H1 (cell line): ENCODE results near the gene OR51T1. TPM values are rescaled to one million over a fixed set of nuclear protein-coding genes. Genes with fewer than 3 reads are reported as not detected.

Source experiments
- CTCF ChIA-PET: fragments of 300-600 bp; sonication (Branson Sonifier 250); formaldehyde crosslinking; loops from one replicate; lab custom pipeline; 2021; ENCODE audit not compliant: partially characterized antibody; lab: Charles Lee
- POLR2A ChIA-PET: fragments of 300-600 bp; sonication (Branson Sonifier 250); formaldehyde crosslinking; loops from one replicate; lab custom pipeline; 2021; ENCODE audit warnings: inconsistent platforms; ENCODE audit not compliant: partially characterized antibody; lab: Charles Lee
- DNase-seq, 2 experiments: peaks; one replicate each; pipeline versions ENCODE4 v3.0.0 to v3.0.0-alpha.2; 2010 to 2022; ENCODE audit warnings: low spot score in 2 of 2, low read depth in 1 of 2, mixed read lengths in 1 of 2
- FAIRE-seq: peaks from 2 replicates; lab custom pipeline; 2011; peaks lifted over from hg19 to GRCh38; lab: Jason Lieb, UNC
- H2AFZ ChIP-seq: 2 replicates; pipeline ENCODE4 v1.8.1; 2012; ENCODE audit warnings: low read length, inconsistent platforms
- H2AK5ac ChIP-seq: 2 replicates; pipeline ENCODE4 v1.6.1; 2013; ENCODE audit warnings: low read depth, low read length
- H2BK120ac ChIP-seq: replicated peaks from 2 replicates; pipeline ENCODE3; 2013; ENCODE audit warnings: low read depth, low read length, inconsistent platforms
- H2BK12ac ChIP-seq: 2 replicates; pipeline ENCODE4 v1.6.1; 2013; ENCODE audit warnings: low read depth, low read length
- H2BK15ac ChIP-seq: 2 replicates; pipeline ENCODE4 v1.6.1; 2013; ENCODE audit warnings: low read length
- H2BK20ac ChIP-seq: 2 replicates; pipeline ENCODE4 v1.6.1; 2013; ENCODE audit warnings: low read length
- H2BK5ac ChIP-seq: 2 replicates; pipeline ENCODE4 v1.6.1; 2013; ENCODE audit warnings: low read depth, low read length
- H3K14ac ChIP-seq: 2 replicates; pipeline ENCODE4 v1.6.1; 2013; ENCODE audit warnings: inconsistent platforms; ENCODE audit not compliant: insufficient read length
- H3K18ac ChIP-seq: 2 replicates; pipeline ENCODE4 v1.6.1; 2013; ENCODE audit warnings: low read length; ENCODE audit errors: extremely low read depth
- H3K23ac ChIP-seq: 2 replicates; pipeline ENCODE4 v1.6.1; 2013; ENCODE audit warnings: inconsistent platforms; ENCODE audit not compliant: insufficient read length
- H3K23me2 ChIP-seq: 2 replicates; pipeline ENCODE4 v1.6.1; 2013; ENCODE audit warnings: low read depth, low read length
- H3K27ac ChIP-seq: 2 replicates; pipeline ENCODE4 v1.6.1; 2011; ENCODE audit warnings: low read depth, low read length, inconsistent platforms
- H3K27me3 ChIP-seq, 4 experiments: replicated peaks in 1 of 4; 1 replicate in 1 of 4; 2 replicates in 3 of 4; pipeline versions ENCODE4 v1.6.1 to v1.8.1; 2011 to 2013; ENCODE audit warnings: low read length in 3 of 4, mild to moderate bottlenecking in 3 of 4, inconsistent platforms in 2 of 4, mixed read lengths in 2 of 4, moderate library complexity in 1 of 4; ENCODE audit not compliant: control insufficient read depth in 3 of 4, insufficient read depth in 3 of 4; ENCODE audit errors: extremely low read depth in 1 of 4
- H3K36me3 ChIP-seq, 4 experiments: 2 replicates each; pipeline versions ENCODE4 v1.6.1 to v1.8.1; 2011 to 2013; ENCODE audit warnings: mild to moderate bottlenecking in 4 of 4, low read length in 3 of 4, moderate library complexity in 2 of 4, control low read depth in 1 of 4, inconsistent platforms in 1 of 4; ENCODE audit not compliant: insufficient read depth in 4 of 4, control insufficient read depth in 2 of 4
- H3K4ac ChIP-seq: replicated peaks from 2 replicates; pipeline ENCODE3; 2013; ENCODE audit warnings: low read length, low read depth, mixed read lengths, inconsistent platforms; ENCODE audit not compliant: insufficient read length
- H3K4me1 ChIP-seq, 4 experiments: replicated peaks in 1 of 4; 1 replicate in 1 of 4; 2 replicates in 3 of 4; pipeline versions ENCODE4 v1.6.1 to v1.8.1; 2011 to 2013; ENCODE audit warnings: low read length in 3 of 4, inconsistent platforms in 2 of 4, mixed read lengths in 1 of 4; ENCODE audit not compliant: insufficient read depth in 4 of 4, control insufficient read depth in 3 of 4
- H3K4me2 ChIP-seq, 2 experiments: 2 replicates each; pipeline versions ENCODE4 v1.6.1 to v1.8.1; 2011 to 2013; ENCODE audit warnings: low read depth in 2 of 2, low read length in 2 of 2, control low read depth in 1 of 2, inconsistent platforms in 1 of 2, mild to moderate bottlenecking in 1 of 2; ENCODE audit not compliant: insufficient read depth in 1 of 2
- H3K4me3 ChIP-seq, 4 experiments: fragments of 200-600, 300-600 bp in 1 of 4; sonication (generic), shearing (Covaris generic), sonication (Bioruptor Twin) in 1 of 4; 2 replicates each; pipeline versions ENCODE4 v1.5.1 to v1.8.1; 2011 to 2016; ENCODE audit warnings: low read length in 4 of 4, low read depth in 3 of 4, control low read depth in 2 of 4, inconsistent platforms in 2 of 4, mild to moderate bottlenecking in 2 of 4, mixed read lengths in 1 of 4, moderate library complexity in 1 of 4; ENCODE audit not compliant: insufficient read depth in 2 of 4; ENCODE audit errors: extremely low read depth in 1 of 4
- H3K56ac ChIP-seq: replicated peaks from 2 replicates; pipeline ENCODE3; 2013; ENCODE audit warnings: low read depth, mild to moderate bottlenecking, mixed read lengths, low read length, inconsistent platforms; ENCODE audit not compliant: insufficient read length
- H3K79me1 ChIP-seq: 2 replicates; pipeline ENCODE4 v1.6.1; 2013; ENCODE audit warnings: low read depth, low read length, control low read depth
- H3K79me2 ChIP-seq, 2 experiments: 2 replicates each; pipeline versions ENCODE4 v1.6.1 to v1.8.1; 2012 to 2013; ENCODE audit warnings: low read length in 2 of 2, mild to moderate bottlenecking in 2 of 2, inconsistent platforms in 1 of 2; ENCODE audit not compliant: insufficient read depth in 2 of 2, control insufficient read depth in 1 of 2
- H3K9ac ChIP-seq, 4 experiments: replicated peaks in 1 of 4; 1 replicate in 1 of 4; 2 replicates in 3 of 4; pipeline versions ENCODE4 v1.6.1 to v1.8.1; 2011 to 2013; ENCODE audit warnings: low read depth in 3 of 4, low read length in 3 of 4, control low read depth in 2 of 4, mild to moderate bottlenecking in 2 of 4, moderate library complexity in 2 of 4, inconsistent platforms in 1 of 4; ENCODE audit errors: extremely low read depth in 1 of 4
- H3K9me3 ChIP-seq, 2 experiments: 2 replicates each; pipeline versions ENCODE4 v1.6.1 to v1.8.1; 2012 to 2013; ENCODE audit warnings: mild to moderate bottlenecking in 2 of 2, moderate library complexity in 2 of 2, control low read depth in 1 of 2, inconsistent platforms in 1 of 2, low read depth in 1 of 2, low read length in 1 of 2, mixed read lengths in 1 of 2; ENCODE audit not compliant: insufficient read depth in 2 of 2
- H4K20me1 ChIP-seq, 2 experiments: replicated peaks in 1 of 2; 2 replicates each; pipeline versions ENCODE3 to v1.8.1; 2011 to 2013; ENCODE audit warnings: inconsistent platforms in 2 of 2, low read length in 2 of 2, mild to moderate bottlenecking in 1 of 2; ENCODE audit not compliant: insufficient read depth in 2 of 2, control insufficient read depth in 1 of 2
- H4K5ac ChIP-seq: 2 replicates; pipeline ENCODE4 v1.6.1; 2013; ENCODE audit warnings: low read length, low read depth, mixed read lengths, inconsistent platforms; ENCODE audit not compliant: insufficient read length
- H4K8ac ChIP-seq: 2 replicates; pipeline ENCODE4 v1.8.0; 2013; ENCODE audit warnings: mild to moderate bottlenecking, moderate library complexity, low read length, inconsistent platforms; ENCODE audit not compliant: insufficient read depth; ENCODE audit errors: extremely low read depth
- H4K91ac ChIP-seq: replicated peaks from 2 replicates; pipeline ENCODE3; 2013; ENCODE audit warnings: low read length, mixed read lengths, inconsistent platforms; ENCODE audit not compliant: insufficient read length
- BRCA1 ChIP-seq: IDR thresholded peaks from 2 replicates; pipeline ENCODE4 v1.6.1; 2012; ENCODE audit warnings: low read depth, low read length, improper control_type of control experiment
- TAF7 ChIP-seq: optimal IDR thresholded peaks from 2 replicates; pipeline ENCODE3; 2011; ENCODE audit warnings: low read depth, mild to moderate bottlenecking, inconsistent platforms, low read length, moderate library complexity, borderline replicate concordance
- WGBS, 2 experiments: shearing (Covaris generic) in 1 of 2; methylation state at CpG; one replicate each; pipeline versions ENCODE4 v1.1.6 to v1.1.7; 2013 to 2015; ENCODE audit warnings: low lambda C conversion rate in 2 of 2, mixed read lengths in 2 of 2, inconsistent platforms in 1 of 2, low coverage in 1 of 2, missing lambda C conversion rate in 1 of 2; ENCODE audit not compliant: insufficient replicate concordance in 2 of 2, insufficient coverage in 1 of 2, insufficient read length in 1 of 2; ENCODE audit errors: extremely low coverage in 1 of 2, missing lambda C conversion rate in 1 of 2; 5-methylcytosine and 5-hydroxymethylcytosine counted together
- polyA plus RNA-seq, 7 experiments: library from polyadenylated mRNA; depleted of rRNA in 3 of 7; stranded (reverse) in 5 of 7; unstranded in 2 of 7; fragments of >200 nt in 5 of 7; fragments of 200-250 nt in 2 of 7; gene quantifications; 1 replicate in 5 of 7; 2 replicates in 1 of 7; 4 replicates in 1 of 7; pipeline versions ENCODE4 v1.2.1 to v1.2.3, GENCODE V29; 2011 to 2013; ENCODE audit warnings: missing spikeins in 2 of 7, mixed read lengths in 2 of 7
- total RNA-seq: library from RNA; stranded (reverse); fragmentation: NEBNext Ultra II Directional; extraction: Animal tissue kit (Norgen Biotek cat#: 25700); gene quantifications from 2 replicates; pipeline ENCODE4 v1.2.1, GENCODE V29; 2021

Gene OR51T1
- total and polyA plus RNA-seq, 2 of the 8 experiments (the other 6 are each of a cell fraction or from before 2014, with no cell fraction given) = not detected

DNA sequence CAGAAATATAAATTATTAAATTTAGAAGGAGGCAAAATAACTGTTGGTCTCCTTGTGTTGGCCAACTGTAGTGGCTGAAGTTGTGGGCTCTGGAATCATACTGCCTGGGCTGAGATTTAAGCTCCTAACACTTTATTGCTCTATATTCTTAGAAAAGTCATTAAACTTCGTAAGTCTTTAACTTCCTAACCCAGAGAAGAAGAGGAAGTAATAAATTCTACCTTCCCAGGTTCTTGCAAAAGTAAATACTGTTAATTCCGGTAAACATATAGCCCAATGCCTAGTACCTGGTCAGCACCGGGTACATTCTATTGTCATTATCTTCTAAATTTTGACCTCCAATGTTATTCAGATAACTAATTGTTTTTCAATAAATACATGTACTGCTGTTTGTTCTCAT lies 4.5 kb downstream of the OR51T1 start:
- Histone ChIP-seq H3K4me2 (no peak overlapping the region), H3K56ac (no peak overlapping the region), H3K79me1 (no peaks in the 10 kb centered on the region), H4K91ac (no peak overlapping the region), H3K9me3 (no peaks in the 10 kb centered on the region), H2BK20ac (no peak overlapping the region), H3K27me3 (no peaks in the 10 kb centered on the region), H2BK120ac (no peak overlapping the region), H3K4ac (no peak overlapping the region), H3K79me2 (no peaks in the 10 kb centered on the region), H3K14ac (no peak overlapping the region), H2BK5ac (no peak overlapping the region), H2AFZ (no peak overlapping the region), H4K5ac (no peak overlapping the region), H4K8ac (no peak overlapping the region), H3K18ac (no peak overlapping the region), H2AK5ac (no peak overlapping the region), H3K36me3 (no peaks in the 10 kb centered on the region), H3K4me3 (no peak overlapping the region), H3K27ac (no peak overlapping the region), H4K20me1 (no peaks in the 10 kb centered on the region), H2BK12ac (no peak overlapping the region), H3K23ac (no peak overlapping the region), H3K9ac (no peak overlapping the region), H2BK15ac (no peak overlapping the region), H3K4me1 (no peaks in the 10 kb centered on the region), H3K23me2 (no peaks in the 10 kb centered on the region)
- DNase-seq (no peak), FAIRE-seq (no peak)
- WGBS, 2 experiments = 88% methylated on average over 3 of the region's 3 CpGs; no CpG with 5 or more reads in 1 of the 2 experiments
- CTCF ChIA-PET = no interaction called here
- POLR2A ChIA-PET = no interaction called here
- TF ChIP-seq TAF7 (no peak), BRCA1 (no peak)
